Measurements from ENCODE around the gene OPA3.

- TF ChIP-seq POLR2A (IDR thresholded peaks at IDR 0.05) (no peak), CTCF (IDR thresholded peaks at IDR 0.05) (no peak)
These were observed 31.1 kb downstream of the OPA3 start for GRCh38 chr19:45553464-45553863.
